Muscle of back (tissue), 11 donors: ENCODE results near the gene SLC29A2. TPM values are rescaled to one million over a fixed set of nuclear protein-coding genes. Genes with fewer than 3 reads are reported as not detected.
"Not testable (repeated sequence)": the region's sequence is repeated elsewhere in the genome, so short reads cannot be mapped to it uniquely, and the experiment has no call there.

ENCODE experiments used
- DNase-seq, 3 donors: peaks; one replicate each; pipeline versions ENCODE4 v3.0.0 to v3.0.0-alpha.2; 2013
- polyA plus RNA-seq, 10 donors: library from polyadenylated mRNA; unstranded; fragments of 120-200 nt; gene quantifications; one replicate each; pipeline ENCODE4 v1.2.1, GENCODE V29; 2013; ENCODE audit not compliant: insufficient read length in 10 of 10

Gene SLC29A2
- polyA plus RNA-seq, 10 donors, result 14.5 to 30.4 (median 24.5) TPM

DNA sequence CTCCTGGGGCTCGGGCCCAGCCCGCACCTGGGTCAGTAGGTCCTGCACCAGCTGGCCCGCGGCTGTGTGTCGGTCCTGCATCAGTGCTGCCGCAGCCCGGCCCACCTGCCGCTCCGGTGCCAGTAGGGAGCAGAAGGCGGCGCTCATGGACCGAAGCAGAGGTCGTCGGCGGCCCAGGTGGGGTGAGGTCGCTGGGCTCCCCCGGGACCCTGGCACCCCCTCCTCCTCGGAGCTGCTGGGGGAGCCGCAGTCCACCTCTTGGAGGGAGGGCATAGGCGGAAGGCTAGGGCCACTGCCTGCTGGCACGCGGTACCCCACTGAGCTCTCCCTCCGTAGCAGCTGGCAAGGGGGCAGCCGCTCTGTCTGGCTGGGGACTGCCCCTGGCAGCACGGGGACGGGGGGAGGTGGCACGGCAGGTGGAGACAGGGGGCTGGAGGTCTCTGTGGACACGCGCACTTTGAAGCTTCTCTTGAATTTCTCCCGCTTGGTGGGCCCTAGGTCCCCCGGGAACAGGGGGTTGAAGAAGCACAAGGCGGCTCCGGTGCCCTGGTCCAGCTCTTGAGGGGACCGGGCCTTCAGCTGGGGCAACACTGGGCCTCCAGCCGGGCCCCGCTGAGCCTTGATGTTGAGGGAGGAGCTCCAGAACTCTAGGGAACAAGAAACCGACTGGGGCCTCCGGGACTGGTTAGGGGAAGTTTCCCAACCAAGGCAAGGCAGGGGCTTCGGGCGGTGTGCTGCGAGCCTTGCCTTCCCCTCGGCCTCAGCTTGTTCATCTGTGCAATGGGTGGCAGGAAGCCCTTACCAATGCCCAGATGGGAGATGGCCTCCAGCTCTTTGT lies 36.7 kb downstream of the SLC29A2 start:
- no peak for DNase-seq

DNA sequence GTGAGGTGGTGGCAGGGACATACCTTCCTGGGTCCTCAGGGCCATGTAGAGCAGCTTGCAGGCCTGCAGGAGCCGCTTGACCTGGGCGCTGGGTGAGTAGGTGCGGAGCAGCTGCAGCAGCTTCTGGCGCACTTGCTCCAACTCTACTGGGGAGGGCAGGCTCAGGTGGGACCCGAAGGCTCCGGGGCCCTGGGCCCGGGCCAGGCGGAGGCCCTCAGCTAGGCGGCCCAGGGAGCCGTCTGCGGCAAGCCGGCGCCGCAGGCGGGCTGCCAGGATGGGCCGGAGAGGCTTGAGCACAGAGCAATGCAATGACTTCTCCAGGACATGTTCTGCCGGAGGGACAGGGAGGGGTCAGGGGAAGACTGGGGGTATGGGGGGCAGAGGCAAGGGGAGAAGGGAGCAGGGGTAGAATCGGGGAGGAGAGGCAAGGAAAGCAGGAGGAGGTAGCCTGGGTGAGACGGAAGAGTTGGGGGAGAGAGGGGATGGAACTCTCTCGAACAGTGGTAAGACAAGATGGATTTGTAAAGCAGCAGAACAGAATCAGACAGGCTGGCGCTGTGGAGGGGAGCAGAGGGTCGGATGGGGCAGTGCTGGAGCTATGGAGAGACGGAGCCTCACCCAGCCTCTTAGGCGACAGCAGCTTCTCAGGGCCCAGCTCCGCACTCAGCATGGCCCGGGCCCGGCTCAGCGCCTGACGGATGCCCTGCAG lies 37.5 kb downstream of the SLC29A2 start:
- no peak for DNase-seq

DNA sequence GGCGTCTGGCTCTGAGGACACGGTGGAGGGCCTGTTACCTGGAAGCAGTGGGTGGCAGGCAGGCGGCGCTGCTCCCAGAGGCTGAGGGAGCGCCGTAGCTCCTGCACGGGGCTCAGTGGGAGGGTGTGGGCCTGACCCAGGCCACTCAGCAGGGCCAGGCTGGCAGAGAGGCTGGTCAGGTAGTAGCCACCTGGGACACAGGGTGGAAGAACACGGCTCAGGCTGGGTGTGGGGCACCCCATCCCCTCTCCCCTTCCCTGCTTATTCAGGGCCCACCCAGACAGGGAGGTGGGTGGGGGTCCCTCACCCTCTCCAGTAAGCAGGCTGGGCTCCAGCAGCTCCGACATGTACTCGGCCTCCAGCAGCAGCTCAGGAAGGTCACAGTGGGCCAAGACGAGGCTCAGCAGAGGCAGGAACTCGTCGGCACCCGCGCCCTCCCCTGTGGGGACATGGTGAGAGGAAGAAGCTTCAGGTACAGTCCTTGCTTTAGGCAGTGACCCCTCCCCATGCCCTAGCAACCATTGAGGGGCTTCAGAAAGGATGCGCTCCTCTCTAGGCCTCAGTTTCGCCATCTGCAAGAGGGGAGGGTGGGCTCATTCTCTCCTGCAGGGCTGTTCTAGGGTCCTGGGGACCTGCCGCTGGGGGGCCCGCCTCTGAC lies 38.2 kb downstream of the SLC29A2 start:
- DNase-seq, result no peak

DNA sequence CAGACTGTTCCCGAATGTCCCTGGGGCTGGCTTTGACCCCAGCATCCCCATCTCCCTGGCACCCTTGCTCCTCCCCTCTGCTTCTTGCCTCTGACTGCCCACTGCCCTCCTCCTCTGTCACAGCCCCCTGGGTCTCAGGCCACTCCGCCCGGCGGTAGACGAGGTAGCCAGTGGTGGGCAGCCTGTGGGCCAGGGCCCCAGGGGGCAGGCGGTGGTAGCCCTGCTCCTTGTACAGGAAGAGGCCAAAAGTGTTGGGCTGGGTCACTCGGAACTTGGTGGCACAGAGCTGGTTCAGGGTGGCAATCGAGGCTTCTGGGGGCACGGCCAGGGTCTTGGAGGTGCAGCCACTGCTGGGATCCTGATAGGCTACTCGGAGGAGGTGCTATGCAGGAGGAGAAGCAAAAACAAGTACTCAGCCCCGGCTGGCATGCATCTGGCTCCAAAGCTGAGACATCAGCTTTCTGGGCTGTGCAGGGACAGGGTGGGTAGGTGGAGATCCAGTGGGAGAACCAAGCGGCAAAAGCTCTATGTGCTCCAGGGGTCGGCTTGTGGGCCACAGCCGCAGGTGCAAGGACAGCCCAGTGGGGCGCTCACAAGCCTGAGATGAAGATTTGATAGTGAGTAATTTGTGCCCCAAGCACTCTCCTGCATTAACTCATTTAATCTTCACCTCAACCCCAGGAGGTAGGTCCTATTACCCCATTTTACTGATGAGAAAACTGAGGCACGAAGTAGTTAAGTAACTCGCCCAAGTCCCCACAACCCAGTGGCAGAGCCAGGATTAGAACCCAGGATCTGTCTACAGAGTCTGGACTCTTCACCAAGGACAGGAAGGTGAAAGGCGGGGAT lies 39.0 kb downstream of the SLC29A2 start:
- DNase-seq, result no peak

DNA sequence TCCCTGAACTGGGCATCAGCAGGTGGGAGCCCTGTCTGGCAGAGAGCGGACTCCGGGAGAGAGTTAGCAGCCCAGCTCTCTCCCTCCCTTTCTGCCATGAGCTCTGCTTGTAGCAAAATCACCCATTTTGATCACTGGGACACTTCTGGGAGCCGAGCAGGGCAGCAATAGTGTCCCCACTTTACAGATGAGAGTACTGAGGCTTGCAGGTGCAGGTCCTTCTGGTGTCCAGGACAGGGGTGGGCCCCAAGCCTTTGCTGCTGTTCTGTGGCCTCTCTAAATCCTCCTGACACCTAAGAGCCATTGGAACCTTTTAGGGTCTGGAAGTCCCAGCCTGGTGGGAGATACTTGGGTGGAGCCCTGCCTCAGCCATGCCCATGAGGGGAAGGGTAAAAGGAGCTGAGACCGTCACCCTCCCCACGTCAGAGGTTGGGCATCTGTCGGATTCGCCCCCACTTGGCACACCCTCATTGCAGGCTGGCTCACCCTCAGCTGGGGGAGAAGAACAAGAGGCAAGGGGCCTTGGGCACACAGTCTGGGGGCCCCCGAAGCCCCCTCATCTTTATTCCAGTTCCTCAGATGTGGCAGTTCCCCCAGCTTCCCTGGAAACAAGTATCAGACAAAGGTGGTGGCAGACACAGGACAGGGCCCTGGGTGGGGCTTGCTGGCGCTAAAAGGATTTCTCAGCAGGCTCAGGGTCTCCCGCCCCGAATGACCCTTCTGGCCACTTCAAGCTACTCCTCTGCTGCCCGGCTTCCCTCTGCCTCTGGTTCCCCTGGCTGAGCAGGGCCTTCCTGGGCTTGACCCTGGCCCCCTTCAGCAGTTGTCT lies 39.8 kb downstream of the SLC29A2 start:
- no peak for DNase-seq

DNA sequence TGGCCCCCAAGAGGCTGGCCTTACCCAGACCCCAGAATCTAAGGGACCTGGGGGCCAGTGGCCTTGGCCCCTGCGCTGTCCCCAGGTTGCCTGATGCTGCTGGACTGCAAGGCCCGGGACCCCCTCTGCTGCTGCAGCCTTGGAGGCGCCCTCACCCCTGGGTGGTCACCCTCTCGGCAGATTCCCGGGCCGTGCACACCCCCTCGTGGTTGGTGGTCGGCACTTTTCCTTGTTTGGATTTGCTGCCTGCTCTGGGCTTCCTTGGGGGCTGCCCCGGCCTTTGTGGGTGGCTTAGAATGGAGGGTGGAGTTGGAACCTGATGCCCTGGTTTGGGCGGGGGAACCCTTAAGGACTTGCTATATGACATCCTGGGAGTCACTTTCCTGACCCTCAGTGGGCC lies 40.6 kb downstream of the SLC29A2 start:
- DNase-seq, result no peak

DNA sequence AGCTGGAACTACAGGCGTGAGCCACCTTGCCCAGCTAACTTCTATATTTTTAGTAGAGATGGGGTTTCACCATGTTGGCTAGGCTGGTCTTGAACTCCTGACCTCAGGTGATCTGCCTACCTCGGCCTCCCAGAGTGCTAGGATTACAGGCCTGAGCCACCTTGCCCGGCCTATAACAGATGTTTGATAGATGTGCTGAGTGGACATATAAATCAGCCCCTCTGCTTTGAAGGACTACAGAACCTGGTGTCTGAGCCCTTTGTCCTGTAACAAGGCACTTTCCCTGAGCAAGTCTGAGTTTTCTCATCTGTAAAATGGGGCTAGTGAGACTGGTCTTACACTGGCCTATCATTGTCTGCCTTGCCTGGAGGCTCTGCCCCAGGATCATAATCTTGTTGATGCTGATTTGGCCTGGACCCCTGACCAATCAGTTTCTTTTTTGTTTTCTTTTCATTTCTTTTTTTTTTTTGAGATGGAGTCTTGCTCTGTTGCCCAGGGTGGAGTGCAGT lies 42.3 kb downstream of the SLC29A2 start:
- DNase-seq, result no peak

DNA sequence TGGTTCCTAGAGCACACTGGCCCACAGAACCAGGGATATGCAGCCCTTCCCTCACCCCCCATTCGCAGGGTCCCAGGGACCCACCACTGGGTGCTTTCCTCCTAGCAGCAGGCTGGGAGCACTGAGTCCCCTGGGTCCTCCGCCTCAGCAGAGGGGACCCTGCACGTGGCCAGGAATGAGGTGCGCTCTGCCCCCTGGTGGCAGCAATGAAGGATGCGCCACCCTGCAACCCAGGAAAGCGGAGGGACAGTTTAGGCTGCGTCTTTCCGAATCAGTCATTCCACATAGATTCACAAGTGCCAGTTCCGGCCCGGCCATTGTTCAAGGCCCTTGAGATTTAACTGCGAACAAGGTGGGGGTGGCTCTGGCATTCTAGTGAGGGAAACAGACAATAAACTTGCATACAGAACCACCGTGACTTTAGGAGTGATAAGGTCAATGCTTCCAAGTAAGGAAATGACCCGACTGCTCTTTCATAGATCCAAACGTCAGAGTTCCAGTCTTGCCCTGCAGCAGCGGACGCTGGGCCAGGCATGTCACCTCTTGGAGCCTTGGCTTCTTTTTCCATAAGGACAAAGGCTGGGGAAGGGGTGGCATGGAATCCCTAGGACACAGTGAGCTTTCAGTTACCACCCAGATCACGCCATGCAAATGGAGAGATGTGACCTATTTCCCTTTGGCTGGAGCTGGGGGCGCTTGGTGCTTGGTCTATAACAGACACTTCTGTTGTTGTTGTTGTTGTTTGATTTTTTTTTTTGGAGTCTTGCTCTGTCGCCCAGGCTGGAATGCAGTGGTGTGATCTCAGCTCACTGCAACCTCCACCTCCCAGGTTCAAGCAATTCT lies 43.0 kb downstream of the SLC29A2 start:
- DNase-seq, result peak; percentile 70 to 89 (median 81)

DNA sequence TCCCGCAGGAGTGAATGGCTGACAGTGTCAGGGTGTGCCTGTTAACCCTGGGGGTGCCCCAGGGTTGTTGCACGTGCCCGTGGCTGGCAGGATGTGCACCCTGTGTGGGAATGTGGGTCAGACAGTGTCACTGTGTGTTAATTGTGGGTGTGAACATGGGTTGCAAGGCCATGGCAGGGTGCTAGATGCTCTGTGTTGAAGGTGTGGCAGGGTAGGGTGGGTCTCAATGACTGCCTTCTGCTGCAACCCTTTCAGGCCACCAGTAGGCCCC lies 43.6 kb downstream of the SLC29A2 start:
- DNase-seq, result no peak

DNA sequence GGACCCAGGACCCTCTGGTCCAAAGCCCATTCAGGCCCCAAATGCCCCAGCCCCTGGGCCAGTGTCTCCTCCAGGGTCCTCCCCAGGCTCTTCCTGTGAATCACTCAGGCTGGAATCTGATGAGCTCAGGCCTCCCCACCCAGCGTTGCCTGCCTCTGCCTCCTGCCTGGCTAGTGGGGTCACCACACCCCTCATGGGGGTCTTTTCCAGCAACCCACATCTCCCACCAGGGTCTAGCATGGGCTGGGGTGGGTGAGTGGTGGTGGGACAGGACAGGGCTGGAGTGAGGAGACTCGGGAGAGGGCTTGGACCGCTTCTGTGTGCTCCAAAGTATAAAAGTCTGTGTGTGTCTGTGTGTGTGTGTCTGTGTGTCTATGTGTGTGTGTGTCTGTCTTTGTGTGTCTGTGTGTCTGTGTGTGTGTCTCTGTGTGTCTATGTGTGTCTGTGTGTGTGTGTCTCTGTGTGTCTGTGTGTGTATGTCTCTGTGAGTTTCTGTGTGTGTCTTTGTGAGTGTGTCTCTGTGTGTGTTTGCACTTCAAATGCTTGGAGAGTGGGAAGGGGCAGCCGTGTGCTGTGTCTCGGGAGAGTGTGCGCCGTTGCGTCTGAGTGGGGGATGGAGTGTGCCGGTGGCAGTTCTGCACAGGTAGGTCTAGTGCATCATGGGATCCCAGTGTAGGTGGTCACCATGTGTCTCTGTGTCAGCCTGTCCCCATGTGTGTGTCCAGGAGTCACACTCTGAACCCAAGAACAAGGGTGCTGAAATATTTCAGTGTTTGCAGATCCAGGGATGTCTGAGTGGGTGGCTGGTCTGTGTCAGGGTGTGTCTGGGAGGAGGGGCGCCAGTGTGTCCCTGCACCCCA lies 44.2 kb downstream of the SLC29A2 start:
- DNase-seq, result peak in 2 of 3 donors; percentile 36 to 77

DNA sequence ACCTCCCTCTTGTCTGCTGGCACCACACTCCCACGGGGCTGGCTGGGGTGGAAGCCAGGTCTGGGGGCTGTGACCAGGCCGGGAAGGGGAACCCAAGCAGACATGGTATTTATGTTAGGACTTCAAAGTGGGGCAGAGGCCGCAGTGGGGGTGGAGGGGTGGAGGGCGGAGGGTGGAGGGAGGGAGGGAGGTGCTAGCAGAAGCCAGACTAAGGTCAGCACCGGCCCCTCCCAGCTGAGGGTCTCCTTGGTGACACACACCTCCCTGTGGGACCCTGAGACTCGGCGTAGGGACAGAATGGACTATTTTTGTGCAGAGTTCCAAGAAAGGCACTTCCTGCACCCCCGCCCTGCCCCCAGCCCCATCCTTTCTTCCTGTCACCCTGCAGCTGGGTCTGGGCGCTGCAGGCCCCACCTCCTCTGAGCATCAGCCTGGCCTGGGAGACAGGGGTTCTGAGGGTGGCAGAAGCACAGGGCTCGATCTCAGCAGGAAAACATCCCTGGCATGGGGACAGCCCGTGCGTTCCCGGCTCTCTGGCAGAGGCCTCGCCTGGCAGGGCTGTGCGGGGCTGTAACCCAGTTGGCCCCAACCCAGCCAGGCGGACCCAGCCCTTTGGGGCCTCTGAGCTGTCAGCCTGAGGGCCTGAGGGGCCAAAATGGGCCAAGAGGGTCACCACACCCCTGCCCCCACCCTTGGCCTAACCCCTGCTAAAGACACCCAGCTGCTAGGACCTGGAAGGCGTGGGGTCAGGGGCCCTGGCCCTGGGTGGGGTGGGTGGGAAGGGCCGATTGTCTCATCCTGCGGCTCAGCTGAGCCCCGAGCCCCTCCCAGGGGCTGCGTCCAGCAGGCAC lies 45.1 kb downstream of the SLC29A2 start:
- peak in 2 of 3 donors; percentile 63 to 78 for DNase-seq

DNA sequence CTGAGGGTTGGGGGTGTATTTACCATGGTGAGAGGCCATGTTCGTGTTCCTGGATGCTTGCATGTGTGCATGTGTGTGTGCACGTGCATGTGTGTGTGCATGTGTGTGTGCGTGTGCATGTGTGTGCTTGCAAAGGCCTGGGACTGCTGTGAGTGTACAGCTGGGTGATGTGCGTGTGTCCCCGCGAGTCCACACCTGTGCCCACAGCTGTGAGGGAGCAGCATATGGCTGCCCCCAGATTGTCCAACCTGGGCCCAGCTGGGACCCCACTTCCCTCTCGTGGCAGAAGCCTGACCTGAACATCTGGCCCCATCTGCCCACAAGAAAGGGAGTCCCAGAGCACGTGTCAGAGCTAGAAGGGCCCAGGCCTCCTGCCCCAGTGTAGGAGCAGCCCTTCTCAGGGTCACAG lies 46.3 kb downstream of the SLC29A2 start:
- DNase-seq, result peak in 1 of 3 donors; percentile 55

DNA sequence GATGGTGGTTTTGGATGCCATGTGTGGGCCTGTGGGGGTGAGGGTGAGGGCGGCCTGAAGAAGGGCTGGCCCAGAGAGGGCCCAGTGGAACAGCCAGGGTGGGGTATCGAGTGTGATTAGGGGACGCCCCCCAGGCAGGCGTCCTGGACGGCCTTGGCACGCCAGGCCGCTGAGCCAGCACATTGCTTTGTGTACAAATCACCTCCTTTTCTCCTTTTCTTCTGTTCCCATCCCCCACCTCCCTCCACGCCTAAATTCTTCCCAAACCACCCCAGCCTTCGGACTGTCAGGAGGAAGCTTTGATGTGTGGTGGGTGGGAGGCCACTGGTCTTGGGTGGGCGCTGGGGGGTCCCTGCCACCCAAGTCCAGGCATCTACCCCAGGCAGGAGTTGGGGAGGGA lies 46.9 kb downstream of the SLC29A2 start:
- no peak for DNase-seq

DNA sequence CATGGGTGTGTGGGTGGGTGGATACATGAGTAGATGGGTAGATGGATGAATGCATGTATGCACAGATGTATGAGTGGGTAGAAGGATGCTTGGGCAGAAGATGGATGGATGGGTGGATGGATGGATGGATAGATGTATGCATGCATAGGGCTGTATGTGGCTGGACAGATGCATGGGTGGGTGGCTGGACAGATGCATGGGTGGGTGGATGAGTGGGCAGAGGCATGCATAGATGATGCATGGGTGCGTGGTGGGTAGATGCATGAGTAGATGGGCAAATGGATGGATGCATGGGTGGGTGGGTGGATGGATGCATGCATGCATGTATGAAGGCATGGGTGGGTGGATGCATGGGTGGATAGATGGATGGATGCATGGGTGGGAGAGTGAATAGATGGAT lies 47.9 kb downstream of the SLC29A2 start:
- DNase-seq, result no peak

DNA sequence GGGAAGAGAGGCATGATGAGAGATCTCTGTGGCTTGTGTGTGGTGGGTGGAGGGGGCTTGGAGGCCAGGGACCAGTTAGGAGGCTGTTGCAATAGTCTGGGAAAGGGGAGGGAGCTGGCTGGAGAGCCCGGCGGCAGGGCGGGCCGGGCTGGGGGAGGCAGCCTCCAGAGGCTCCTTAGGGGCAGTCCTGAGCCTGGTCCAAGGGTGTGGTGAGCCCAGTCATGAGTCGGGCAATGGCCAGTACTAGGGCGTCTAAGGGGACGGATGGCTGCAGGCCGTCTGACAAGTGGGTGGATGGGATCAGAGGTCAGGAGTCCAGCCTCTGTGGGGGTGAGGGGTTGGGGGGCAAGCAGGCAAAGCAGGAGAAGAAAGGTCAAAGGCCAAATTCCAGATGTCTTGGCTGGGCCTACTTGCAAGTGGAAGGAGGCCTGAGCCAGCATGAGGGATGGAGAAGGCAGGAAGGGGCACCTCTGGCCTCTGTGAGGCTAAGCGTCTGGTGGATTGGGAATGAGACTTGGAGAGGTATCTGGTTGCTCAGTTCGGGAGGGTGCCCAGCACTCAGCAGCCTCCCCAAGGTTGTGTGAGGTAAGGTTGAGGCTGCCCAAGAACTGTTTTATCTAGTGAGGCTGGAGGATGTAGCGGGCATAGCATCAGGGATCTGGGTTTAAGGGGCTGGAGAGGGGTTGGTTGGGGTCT lies 48.7 kb downstream of the SLC29A2 start:
- DNase-seq, result peak in 1 of 3 donors; percentile 59

DNA sequence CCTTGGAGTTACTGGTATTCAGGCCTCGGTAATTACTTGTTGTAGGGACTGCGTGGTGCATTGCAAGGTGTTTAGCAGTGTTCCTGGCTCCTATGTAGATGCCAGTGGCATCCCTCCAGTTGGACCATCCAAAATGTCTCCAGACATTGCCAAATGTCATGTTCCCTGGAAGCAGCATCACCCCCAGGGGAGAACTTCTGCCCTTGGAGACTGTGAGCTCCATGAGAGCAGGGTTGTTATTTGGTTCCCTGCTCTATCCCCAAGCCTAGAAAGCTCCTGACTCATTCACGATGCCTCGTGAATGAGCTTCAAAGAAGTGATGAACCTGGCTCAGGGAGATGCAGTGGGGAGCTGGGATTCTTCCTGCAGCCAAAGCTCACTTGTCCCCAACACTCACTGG lies 50.0 kb downstream of the SLC29A2 start:
- no peak for DNase-seq

DNA sequence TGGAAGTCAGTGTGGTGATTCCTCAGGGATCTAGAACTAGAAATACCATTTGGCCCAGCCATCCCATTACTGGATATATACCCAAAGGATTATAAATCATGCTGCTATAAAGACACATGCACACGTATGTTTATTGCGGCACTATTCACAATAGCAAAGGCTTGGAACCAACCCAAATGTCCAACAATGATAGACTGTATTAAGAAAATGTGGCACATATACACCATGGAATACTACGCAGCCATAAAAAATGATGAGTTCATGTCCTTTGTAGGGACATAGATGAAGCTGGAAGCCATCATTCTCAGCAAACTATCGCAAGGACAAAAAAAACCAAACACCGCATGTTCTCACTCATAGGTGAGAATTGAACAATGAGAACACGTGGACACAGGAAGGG lies 50.8 kb downstream of the SLC29A2 start:
- DNase-seq, result not testable (repeated sequence)
